Measurements from ENCODE around the gene PCNT. TPM values are rescaled to one million over a fixed set of nuclear protein-coding genes. Genes with fewer than 3 reads are reported as not detected.

The PCNT gene
- total RNA-seq, 1 experiment from 2014 or later, result 39.6 TPM

GRCh38 chr21:46375560-46376230, 51.7 kb downstream of the PCNT start:
- TF ChIP-seq, protein P1, sequence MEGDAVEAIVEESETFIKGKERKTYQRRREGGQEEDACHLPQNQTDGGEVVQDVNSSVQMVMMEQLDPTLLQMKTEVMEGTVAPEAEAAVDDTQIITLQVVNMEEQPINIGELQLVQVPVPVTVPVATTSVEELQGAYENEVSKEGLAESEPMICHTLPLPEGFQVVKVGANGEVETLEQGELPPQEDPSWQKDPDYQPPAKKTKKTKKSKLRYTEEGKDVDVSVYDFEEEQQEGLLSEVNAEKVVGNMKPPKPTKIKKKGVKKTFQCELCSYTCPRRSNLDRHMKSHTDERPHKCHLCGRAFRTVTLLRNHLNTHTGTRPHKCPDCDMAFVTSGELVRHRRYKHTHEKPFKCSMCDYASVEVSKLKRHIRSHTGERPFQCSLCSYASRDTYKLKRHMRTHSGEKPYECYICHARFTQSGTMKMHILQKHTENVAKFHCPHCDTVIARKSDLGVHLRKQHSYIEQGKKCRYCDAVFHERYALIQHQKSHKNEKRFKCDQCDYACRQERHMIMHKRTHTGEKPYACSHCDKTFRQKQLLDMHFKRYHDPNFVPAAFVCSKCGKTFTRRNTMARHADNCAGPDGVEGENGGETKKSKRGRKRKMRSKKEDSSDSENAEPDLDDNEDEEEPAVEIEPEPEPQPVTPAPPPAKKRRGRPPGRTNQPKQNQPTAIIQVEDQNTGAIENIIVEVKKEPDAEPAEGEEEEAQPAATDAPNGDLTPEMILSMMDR (conservative IDR thresholded peaks at IDR 0.05), result no peak
- Mint-ChIP-seq H3K27ac (0 out of 7 replicates have a peak overlapping the region, but pooled peaks of 1 of the 3 experiments have one; percentile 55), H3K4me1 (peaks cover 8 to 19% of the 10 kb centered on the region in 2 experiments; a peak in 3 of 4 replicates), H3K36me3 (ENCODE audit: insufficient read depth in 1 of 3, low read depth in 3 of 3) (peaks cover 12 to 22% (median 17%) of the 10 kb centered on the region in 3 experiments; a peak in 6 of 7 replicates), H3K4me3 (no peak overlapping the region), H3K27me3 (ENCODE audit: low read depth) (no peaks in the 10 kb centered on the region), H3K9me3 (no peaks in the 10 kb centered on the region; a peak in 1 of 5 replicates)
- Histone ChIP-seq H3K9me3 (ENCODE audit: control insufficient read depth, low read depth, low read length) (no peaks in the 10 kb centered on the region), H3K4ac (ENCODE audit: low read depth, low read length) (no peak overlapping the region), H3K27ac (ENCODE audit: insufficient read length, low read depth, low read length) (no peak overlapping the region), H3K9ac (ENCODE audit: extremely low read depth, insufficient read length, low read length) (no peak overlapping the region), H2BK15ac (ENCODE audit: low read depth, low read length) (no peak overlapping the region), H3K4me2 (ENCODE audit: insufficient read depth, insufficient read length, low read length) (no peak overlapping the region), H4K5ac (ENCODE audit: insufficient read length, low read depth, low read length) (no peak overlapping the region), H3K14ac (ENCODE audit: insufficient read depth, low read length) (no peak overlapping the region), H4K91ac (ENCODE audit: insufficient read length, low read depth, low read length) (no peak overlapping the region), H3K23me2 (ENCODE audit: insufficient read length, low read depth, low read length, poor library complexity, severe bottlenecking) (no peaks in the 10 kb centered on the region), H2AK5ac (ENCODE audit: insufficient read length, low read length) (no peak overlapping the region), H2AFZ (ENCODE audit: low read length) (no peak overlapping the region), H2BK12ac (ENCODE audit: insufficient read length, low read depth, low read length) (no peak overlapping the region), H3K79me1 (ENCODE audit: insufficient read depth, low read depth, low read length, poor library complexity, severe bottlenecking) (no peaks in the 10 kb centered on the region), H3K27me3 (ENCODE audit: insufficient read depth, low read length) (no peaks in the 10 kb centered on the region), H3K18ac (ENCODE audit: insufficient read length, low read depth, low read length) (no peak overlapping the region), H2BK5ac (ENCODE audit: insufficient read length, low read length) (no peak overlapping the region), H2BK120ac (ENCODE audit: low read depth, low read length, poor library complexity, severe bottlenecking) (no peak overlapping the region), H3K56ac (ENCODE audit: insufficient read length, low read depth, low read length) (no peak overlapping the region), H3K23ac (ENCODE audit: insufficient read length, low read depth, low read length) (no peak overlapping the region), H2BK20ac (ENCODE audit: low read depth, low read length, poor library complexity, severe bottlenecking) (no peak overlapping the region), H3K4me1 (ENCODE audit: insufficient read depth, low read length) (no peaks in the 10 kb centered on the region), H4K20me1 (ENCODE audit: control insufficient read depth, insufficient read depth, insufficient read length) (peaks cover 5% of the 10 kb centered on the region), H3K79me2 (ENCODE audit: insufficient read depth, low read length) (peaks cover 7% of the 10 kb centered on the region; the same call in 1 of the 2 replicates), H4K8ac (replicated peaks; ENCODE audit: insufficient read length, low read depth, low read length) (no peak overlapping the region), H3T11ph (ENCODE audit: low read length) (no peak overlapping the region)
- no CpG with 5 or more reads among the region's 32 CpGs for WGBS (ENCODE audit: extremely low coverage, insufficient read length, low lambda C conversion rate)
- DNase-seq, result no peak

Data from H9 (cell line).